Activated T-cell treated with anti-CD3 and anti-CD28 coated beads, Interleukin-2, amount 50 U/mL, for 48 hours (primary cell): Measurements from ENCODE around the gene CD300LF.
A peak's percentile ranks its signal among the peaks of the same experiment; 100 is the strongest.

Experiments
- DNase-seq, 2 experiments: peaks; one replicate each; pipeline ENCODE4 v3.0.0-alpha.2; 2020

The CD300LF gene

DNA sequence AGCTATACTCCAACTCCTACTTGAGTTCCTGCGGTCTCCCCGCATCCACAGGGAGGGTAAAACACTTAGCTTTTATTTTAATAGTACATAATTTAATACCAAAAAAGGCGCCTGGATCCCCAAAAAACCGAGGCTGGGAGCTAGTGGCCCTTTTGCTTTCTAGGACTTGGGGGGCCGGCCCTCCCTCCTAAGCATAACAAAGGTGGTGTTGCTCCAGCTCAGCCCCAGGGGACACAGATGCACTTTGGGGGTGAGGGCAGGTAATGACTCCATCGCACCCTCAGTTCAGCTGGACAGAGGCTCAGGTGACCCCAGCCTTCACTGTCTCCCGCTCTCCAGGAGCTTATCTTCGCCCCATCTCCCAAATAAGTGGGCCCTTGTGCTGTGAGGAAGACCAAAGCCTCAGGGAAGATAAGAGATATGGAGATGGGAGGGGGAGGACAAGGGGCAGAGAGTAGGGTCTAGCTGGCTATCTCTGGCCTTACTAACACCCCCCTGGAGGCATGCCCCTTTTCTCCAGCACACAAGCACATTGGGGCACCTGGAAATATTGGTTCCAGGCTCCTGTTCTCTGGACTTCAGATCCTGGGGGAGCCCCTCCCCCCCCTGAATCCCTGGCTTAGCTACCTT, 32.9 kb upstream of the CD300LF start:
- DNase-seq, result no peak

DNA sequence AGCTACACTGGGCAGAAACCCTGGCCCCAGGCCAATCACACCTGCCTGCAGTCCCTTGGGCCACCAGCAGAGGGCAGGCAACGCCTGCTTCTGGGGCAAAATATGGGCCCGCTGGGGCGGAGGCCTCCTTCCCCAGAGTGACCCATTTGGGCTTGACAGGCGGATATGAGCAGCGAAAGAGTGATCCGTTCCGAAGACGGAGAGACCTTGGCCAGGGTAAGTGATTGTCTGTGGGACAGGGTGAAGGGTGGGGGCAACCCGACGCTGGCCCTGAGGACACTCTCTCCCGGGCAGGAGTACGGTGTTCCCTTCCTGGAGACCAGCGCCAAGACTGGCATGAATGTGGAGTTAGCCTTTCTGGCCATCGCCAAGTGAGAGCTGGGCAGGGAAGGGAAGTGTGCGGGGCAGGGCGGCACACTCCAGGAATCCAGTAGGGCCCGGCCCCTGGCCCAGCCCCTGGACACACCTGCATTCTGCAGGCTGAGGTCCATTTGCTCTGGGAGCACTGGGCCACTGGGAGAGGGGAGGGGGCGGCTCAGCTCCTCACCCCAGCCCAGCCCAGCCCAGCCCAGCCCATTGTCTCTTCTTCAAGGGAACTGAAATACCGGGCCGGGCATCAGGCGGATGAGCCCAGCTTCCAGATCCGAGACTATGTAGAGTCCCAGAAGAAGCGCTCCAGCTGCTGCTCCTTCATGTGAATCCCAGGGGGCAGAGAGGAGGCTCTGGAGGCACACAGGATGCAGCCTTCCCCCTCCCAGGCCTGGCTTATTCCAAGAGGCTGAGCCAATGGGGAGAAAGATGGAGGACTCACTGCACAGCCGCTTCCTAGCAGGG, 32.2 kb upstream of the CD300LF start:
- peak; percentile 95 to 97 for DNase-seq

DNA sequence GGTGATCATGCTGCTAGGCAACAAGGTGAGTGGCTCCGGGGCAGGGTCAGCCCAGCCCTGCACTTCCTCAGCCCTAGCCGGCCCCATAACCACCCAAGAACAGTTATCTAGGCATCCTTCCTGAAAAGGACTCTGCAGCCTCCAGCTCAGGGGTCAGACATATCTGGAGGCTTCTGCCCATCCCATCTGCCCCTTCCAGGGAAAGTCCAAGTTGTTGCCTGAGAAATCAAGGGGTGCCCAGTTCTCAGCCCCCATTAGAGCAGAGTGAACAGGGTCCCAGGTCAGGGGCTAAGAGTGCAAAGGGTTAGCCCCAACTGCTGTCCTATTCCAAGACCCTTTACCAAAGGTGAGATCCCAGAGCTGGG, 31.6 kb upstream of the CD300LF start:
- DNase-seq, result no peak

DNA sequence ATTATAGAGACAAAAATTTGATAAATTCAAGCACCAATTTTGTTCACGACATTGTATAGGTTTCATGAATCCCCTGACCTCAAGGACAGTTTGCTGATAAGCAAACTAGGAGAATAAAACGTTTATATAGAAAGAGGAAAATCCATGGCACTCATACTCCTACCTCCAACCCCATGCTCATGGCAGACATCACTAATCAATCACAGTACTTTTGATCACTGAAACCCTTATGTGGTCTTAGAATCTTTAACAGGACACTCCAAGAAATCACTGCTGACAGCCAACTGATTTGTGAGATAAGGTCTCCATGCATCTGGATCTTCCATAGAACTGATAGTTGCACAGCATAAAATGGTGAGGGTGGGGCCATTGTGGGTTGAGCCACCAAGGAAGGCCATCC, 31.0 kb upstream of the CD300LF start:
- no peak for DNase-seq

DNA sequence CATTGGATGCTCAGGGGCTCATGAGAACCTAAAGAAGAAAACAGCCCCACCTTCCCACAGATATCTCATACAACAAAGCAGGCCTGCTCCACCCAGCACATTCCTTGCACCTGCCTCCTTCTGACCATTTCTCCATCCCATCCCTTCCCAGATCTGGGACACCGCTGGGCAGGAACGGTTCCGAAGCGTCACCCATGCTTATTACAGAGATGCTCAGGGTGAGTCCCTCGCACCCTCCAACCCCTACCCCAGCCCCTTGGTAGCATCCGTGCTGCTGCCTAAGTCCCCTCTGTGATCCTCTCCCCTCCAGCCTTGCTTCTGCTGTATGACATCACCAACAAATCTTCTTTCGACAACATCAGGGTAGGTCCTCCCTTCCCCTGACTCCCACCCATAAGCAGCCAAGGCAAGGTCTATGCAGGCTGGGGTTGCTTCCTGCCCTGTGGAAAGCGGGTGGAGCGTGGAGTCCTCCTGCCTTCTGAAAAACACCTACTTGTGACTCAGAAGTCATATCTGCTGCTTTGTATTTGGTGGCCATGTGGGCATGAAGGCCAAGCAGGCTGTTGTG, 30.3 kb upstream of the CD300LF start:
- DNase-seq, result no peak

DNA sequence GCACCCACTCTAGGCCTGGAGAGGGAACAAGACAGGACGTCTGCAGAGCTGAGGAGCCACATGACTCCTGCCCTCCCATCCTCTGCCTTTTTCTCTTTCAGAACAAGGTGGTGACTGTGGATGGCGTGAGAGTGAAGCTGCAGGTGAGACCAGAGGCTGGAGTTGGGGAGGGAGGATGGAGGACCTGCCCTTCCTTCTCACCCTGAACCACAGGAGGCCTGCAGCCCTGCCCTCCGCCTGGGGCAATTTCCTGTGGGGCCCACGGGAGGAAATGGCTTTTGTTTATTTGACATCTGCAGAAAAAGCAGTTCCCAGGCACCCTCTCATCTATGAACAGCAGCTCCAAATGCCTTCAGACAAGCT, 29.4 kb upstream of the CD300LF start:
- peak; percentile 65 to 72 for DNase-seq

DNA sequence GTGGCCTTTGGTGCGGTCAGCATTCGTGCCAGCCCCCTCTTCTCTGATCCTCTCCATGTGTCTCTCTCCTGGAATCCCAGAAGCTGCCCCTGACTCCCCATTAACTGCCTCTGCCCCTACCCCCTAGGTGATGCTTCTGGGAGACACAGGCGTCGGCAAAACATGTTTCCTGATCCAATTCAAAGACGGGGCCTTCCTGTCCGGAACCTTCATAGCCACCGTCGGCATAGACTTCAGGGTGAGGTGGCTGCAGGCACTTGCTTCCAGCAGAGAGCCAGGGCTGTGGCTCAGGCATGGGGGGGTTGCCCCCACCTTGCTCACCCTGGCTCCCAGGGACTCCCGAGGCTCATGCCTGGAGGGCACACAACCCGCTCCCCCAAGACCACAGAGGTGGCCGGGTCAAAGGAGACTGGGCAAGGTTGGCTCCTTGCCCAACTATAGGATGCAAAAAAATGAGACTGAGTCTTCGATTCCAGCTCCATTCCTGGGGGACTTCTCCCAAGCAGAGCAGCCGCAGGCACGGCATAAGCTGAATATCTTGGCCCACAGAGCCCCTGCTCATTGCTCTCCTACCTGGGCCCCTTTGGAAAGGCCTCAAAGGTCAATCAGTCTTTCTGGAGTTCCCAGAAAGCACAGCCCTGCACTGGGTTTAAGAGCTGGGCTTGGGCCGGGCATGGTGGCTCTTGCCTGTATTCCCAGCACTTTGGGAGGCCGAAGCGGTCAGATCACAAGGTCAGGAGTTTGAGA, 28.1 kb upstream of the CD300LF start:
- no peak for DNase-seq

DNA sequence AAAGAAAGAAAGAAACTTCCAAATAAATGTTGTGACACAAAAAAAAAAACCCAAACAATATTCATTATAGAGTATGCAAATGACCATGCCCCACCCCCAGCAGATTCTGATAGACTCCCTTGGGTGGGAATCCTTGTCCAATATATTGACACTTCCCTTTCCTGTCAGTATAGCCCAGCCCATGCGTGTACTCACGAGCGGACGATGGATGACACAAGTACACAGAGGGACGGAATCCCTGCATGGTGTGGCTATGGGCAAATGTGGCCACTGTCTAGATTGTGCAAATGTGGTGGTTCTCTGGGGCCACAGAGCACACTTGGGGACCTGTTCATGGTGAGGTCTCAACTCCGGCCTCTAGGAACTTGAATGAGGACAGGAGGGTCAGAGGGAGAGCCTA, 27.4 kb upstream of the CD300LF start:
- no peak for DNase-seq

DNA sequence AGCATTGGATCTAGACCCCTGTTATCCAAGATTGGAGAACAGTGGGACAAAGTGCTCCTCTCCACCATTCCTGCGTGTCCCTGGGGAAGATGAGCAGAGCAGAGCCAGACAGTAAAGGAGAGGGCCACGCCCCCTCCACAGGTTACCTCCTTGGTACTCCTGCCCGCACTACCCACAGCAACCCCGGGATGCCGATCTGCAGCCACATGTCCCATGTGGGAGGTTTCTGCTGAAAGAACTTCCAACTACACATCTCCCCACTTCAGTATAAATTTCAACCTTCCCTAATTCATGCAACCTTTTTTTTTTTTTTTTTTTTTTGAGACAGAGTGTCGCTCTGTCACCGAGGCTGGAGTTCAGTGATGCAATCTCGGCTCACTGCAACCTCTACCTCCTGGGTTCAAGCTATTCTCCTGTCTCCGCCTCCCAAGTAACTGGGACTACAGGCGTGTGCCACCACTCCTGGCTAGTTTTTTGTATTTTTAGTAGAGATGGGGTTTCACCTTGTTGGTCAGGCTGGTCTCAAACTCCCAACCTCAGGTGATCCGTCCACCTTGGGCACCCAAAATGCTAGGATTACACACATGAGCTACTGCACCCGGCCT, 26.6 kb upstream of the CD300LF start:
- DNase-seq, result no peak

DNA sequence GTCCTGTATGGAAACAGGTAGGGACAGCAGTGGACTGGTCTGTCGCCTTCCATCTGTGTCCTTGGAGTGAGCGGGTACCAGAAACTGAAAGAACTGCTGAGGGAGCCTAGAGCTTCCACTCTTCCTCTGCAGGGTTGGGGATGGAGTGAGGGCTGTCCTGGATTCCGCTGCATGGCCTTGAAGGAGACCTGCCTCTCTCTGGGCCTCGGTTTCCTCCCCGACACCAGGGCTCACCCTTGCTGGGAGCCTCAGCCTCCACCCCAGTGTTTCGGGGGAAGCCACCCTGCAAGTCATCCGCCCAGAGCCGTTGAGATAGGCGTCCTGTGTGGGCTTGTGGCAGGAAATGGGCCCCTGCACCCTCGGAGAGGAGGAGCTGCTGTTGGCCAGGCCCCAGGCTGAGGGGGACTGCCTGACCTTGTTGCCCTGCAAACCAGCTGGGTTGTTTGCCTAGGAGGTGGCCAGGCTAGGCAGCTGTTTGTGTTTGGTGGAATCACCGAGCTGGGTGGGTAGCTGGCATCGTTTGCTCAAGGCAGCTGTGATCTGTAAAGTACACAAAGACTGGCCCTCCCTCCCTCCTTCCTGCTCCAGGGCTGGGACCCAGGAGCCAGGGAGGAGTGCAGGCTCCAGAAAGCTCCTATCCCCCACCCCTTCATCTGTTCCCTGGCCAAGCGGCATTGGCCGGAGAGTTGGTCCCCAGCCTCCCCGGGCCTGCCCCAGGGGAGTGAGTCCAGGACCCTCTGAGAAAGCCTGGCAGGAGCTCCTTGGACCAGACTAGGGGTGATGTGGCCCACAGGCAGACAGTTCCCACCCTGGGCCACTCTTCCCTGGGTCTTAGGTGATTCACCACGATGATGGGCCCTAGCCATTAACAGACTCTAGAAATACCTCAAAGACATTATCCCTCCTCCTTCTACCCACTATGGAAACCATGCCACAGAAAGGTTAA, 25.6 kb upstream of the CD300LF start:
- DNase-seq, result peak; percentile 86

DNA sequence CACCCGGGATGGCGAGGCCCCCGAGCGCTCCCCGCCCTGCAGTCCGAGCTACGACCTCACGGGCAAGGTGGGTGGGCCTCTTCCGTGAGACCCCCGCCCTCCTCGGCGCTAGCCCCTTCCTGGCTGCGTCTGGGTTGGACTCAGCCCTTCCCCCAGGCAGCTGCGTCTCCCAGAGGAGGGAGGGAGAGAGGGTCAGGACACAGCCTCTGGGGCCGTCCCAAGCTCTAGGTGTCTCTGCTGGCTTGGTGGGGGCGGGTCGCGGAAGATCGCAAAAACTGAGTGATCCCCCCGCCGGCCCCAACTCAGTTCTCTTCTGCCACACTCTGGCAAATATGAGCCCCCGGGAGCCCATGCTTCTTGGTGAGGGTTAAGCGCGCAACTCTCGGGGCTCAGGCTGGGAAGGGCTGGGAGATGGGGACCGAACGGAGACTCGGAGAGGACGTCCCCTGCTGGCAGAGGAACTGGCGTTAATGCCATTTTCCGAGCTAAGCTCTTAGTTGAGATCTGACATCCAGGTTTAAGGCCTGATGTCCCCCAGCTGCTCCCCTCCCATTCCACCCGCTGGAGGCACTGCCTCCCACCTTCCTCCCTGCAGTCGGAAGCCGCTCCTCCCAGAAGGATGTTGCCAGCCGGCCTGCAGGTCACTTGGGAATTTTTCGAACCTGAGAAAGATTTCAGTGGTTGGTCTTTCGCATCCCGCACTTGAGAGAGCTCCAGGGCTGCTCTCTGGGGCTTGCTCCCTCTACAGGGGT, 24.8 kb upstream of the CD300LF start:
- DNase-seq, result peak; percentile 65 to 69

DNA sequence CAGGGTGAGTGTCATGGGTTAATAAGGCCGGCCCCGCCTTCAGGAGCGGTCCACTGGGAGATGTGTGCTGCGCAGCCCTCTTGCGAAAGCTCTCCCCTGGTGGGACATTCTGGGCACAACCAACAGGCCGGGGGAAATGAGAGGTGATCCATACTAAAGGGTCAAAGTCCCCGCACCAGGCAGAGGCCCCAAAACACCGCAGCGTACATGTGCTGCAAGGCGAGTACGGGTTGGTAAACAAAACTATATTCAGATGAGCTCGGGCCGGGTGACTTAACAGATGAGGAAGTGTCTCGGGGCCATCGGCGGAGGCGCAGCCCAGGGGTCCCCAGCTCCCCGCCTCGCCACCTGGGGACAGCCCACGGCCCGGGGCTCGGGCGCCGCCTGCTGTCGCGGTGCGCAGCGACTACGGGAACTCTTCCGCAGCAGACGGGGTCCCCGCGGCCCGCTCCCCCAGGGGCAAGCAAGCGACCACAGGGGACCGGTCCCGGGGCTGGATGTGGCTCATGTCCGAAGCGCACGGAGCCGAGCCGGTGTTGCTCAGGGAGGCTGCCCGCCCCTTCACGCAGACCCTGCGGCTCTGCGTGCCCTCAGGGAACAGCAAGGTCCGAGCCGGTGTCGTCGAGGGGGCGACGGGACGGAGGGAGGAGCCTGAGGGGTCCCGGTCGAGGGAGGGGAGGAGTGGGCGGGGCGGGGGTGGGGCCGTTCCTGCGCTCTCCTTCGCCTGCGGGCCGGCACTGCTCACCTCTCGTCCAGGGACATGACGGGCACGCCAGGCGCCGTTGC, 24.0 kb upstream of the CD300LF start, which contains the start of gene RAB37:
Gene RAB37, plus strand, starts transcription at position 744 of the 786 bp plus-strand sequence. Its CDS starts 17 bp downstream, at position 761.
- DNase-seq, result peak in 1 of 2 experiments; percentile 65

DNA sequence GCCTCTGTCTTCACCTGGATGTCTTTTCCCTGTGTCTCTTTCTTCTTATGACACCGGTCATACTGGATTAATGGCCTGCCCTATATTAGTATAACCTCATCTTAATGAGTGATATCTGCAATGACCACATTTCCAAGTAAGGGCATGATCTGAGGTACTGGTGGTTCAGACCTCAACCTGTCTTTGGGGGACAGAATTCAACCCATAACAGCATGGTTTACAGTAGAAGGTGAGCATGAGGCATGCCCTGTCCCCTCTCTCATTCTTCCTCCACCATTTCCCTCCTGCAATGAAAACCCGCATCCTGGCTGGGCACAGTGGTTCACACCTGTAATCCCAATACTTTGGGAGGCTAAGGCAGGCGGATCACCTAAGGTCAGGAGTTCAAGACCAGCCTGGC, 21.5 kb upstream of the CD300LF start:
- no peak for DNase-seq

DNA sequence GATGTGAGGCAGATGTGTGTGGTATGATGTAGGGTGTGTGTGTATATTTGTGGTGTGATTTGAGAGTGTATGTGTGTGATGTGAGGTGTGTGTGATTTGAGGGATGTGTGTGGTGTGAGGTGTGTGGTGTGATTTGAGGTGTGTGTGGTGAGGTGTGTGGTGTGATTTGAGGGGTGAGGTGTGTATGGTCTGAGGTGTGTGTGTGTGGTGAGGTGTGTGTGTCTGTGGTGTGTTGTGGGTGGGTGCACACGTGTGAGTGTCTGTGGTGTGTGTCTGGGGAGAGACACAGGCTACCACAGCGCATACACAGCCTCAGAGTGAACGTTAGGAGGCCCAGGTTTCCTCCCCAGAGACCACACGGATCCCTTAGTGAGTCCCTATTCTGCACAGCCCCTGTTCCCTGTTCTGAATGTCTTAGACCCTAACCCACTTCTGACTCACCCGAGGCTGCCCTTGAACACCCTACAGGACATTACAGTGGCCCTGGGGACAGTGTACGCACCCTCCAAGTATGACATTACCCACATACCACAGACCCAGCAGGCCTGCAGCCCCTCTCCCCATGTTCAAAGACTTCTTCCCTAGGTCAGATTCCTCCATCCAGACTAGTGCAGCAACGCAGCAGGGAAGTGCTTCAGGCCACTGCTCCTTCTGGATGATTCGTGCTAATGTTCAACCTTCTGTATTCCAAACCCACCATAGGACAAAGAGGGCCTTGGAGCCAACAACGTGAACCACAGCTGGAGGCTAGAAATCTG, 20.8 kb upstream of the CD300LF start:
- DNase-seq, result no peak

DNA sequence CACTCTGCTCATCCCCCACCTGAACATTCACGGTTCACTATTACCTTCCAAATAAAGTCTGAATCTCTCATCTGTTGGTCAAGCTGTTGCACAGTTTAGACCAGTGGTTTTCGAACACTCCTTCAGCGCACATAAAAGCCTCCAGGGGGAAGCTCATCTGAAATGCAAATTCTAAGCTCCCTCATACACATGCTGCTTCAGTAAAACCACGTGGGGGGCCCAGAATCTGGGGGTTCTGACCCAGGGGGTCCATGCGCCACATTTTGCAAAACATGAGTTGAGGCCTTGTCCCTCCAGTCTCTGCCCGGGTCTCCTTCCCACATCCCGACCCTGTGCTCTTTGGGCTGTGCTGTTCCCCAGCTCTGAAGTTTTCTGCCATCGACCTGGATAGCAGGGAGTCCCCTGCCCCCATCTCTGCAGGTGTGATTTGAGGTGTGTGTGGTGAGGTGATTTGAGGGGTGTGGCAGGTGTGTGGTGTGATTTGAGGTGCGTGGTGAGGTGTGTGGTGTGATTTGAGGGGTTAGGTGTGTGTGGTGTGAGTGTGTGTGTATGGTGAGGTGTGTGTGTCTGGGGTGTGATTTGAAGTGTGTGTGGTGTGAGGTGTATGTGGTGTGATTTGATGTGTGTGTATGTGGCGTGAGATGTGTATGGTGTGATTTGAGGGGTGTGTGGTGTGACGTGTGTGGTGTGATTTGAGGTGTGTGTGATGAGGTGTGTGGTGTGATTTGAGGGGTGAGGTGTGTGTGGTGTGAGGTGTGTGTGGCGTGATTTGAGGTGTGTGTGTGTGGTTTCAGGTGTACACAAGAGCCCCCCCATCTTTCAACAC, 19.5 kb upstream of the CD300LF start:
- DNase-seq, result no peak

DNA sequence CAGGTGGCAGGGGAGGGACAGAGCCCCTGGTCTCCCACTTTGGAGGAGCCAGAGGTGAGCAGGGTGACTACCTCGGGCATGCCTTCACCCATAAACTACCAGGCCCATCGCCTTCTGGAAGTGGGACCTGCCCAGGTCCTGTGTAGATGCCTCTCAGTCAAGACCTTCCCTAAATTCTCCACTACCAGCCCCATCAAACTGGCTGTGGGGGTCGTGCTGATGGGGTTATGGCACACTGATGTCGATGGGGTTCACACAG, 18.6 kb upstream of the CD300LF start:
- DNase-seq, result no peak

DNA sequence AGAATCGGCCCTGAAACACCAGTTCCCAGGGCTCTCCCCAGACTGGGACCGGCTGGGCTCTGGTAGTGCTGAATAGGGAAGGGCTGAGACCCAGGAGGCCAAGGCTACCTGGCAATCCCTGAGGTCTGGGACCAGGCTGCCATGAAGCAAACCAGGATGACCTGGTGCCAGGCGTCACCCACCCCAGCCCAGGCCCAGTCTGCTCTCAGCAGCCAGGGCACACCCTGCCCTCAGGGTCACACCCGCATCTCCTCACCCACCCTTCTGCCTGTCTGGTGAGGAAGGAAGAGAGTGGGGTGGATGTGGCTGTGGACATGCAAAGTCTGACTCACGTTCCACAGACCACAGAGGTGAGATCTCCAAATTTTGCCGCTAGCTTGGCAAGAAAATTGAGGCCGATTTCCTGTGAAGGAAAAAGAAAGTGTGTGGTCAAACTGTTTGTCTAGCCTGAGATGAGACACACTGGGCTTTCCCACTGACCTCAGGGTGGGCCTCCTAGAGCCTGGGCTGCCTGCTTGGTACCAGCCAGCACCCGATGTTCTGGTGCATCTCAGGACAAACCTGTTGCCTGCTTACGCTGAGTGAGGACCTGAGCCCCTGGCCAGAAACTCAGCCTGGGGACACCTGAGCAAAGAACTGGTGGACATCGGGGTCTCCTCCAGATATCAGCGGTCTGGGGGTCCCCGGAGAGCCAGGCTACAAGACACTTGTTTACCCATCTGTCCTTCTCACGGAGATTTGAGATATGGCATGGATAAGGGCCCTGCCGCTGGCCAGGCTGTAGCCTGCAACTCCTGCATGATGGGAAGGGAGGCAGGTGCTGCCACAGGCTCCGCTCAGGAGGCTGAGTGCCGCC, 18.0 kb upstream of the CD300LF start:
- DNase-seq, result peak in 1 of 2 experiments; percentile 66

DNA sequence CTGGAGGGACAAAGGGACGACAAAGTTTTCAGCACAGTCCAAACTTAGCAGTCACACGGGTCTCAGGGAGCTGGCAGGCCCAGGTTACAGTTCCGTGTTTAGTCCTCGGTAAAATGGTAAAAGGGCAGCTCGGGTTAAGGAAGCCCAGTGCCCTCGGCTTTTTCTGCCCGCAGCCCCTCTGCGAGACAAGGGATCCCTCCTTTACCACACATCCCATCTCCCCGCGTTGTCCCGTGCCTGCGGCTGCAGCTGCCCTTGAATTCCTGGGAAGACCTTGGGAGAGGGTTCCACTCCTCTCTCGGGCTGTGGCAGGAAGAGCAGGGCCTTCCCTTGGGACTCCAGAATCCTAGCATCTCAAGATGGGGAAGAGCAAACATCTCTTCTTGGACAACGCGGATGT, 17.1 kb upstream of the CD300LF start:
- DNase-seq, result no peak
